Spleen (tissue), 11 donors: Measurements from ENCODE around the gene ANO1. TPM values are rescaled to one million over a fixed set of nuclear protein-coding genes. Genes with fewer than 3 reads are reported as not detected.

Experiments
- DNase-seq: peaks from one replicate; pipeline ENCODE4 v3.0.0-alpha.2; 2020
- H3K27ac ChIP-seq, 8 donors: fragments of 200-600 bp; sonication (generic) in 7 of 8; 1 replicate in 4 of 8; 2 replicates in 4 of 8; pipeline versions ENCODE4 v1.5.0 to v1.8.0; 2016 to 2021; ENCODE audit warnings: inconsistent platforms in 4 of 8, mild to moderate bottlenecking in 4 of 8, moderate library complexity in 1 of 8
- H3K27me3 ChIP-seq, 7 donors: fragments of 200-600 bp; sonication (generic) in 6 of 7; replicated peaks in 1 of 7; 1 replicate in 4 of 7; 2 replicates in 3 of 7; pipeline versions ENCODE4 v1.5.0 to v1.8.0; 2016 to 2021; ENCODE audit warnings: inconsistent platforms in 3 of 7, mild to moderate bottlenecking in 1 of 7
- H3K36me3 ChIP-seq, 6 donors: fragments of 200-600 bp; sonication (generic) in 5 of 6; 1 replicate in 4 of 6; 2 replicates in 2 of 6; pipeline versions ENCODE4 v1.5.0 to v1.8.0; 2016 to 2021; ENCODE audit warnings: inconsistent platforms in 2 of 6
- H3K4me1 ChIP-seq, 6 donors: fragments of 200-600 bp; sonication (generic) in 5 of 6; 1 replicate in 3 of 6; 2 replicates in 3 of 6; pipeline versions ENCODE4 v1.5.0 to v1.8.0; 2016 to 2021; ENCODE audit warnings: inconsistent platforms in 3 of 6
- H3K4me3 ChIP-seq, 8 donors: fragments of 200-600 bp; sonication (generic) in 7 of 8; 1 replicate in 4 of 8; 2 replicates in 4 of 8; pipeline versions ENCODE4 v1.5.0 to v1.8.0; 2016 to 2021; ENCODE audit warnings: inconsistent platforms in 4 of 8, mild to moderate bottlenecking in 4 of 8, moderate library complexity in 2 of 8
- H3K9me3 ChIP-seq, 8 donors: fragments of 200-600 bp; sonication (generic) in 7 of 8; 1 replicate in 4 of 8; 2 replicates in 4 of 8; pipeline versions ENCODE4 v1.5.0 to v1.8.0; 2016 to 2021; ENCODE audit warnings: inconsistent platforms in 4 of 8
- POLR2A ChIP-seq, 3 donors: fragments of 450-650 bp; IDR thresholded peaks; one replicate each; pipeline ENCODE4 v1.5.1; 2017; ENCODE audit warnings: antibody characterized with exemption in 3 of 3, mild to moderate bottlenecking in 1 of 3
- POLR2AphosphoS5 ChIP-seq, 3 donors: sonication (generic); formaldehyde crosslinking; IDR thresholded peaks; one replicate each; pipeline ENCODE4 v1.5.1; 2017; ENCODE audit warnings: antibody characterized with exemption in 3 of 3
- WGBS, 5 donors: extraction: QIAGEN DNeasy Blood & Tissue Kit in 3 of 5; methylation state at CpG; one replicate each; pipeline versions ENCODE4 v1.1.5 to v1.1.7; 2013 to 2018; 5-methylcytosine and 5-hydroxymethylcytosine counted together
- intact Hi-C: fragments of 100-400 bp; cut with DNase I; formaldehyde crosslinking; loops from one replicate; pipeline ENCODE4 v1.15.0; 2023; ENCODE audit warnings: low total_unique reads
- polyA plus RNA-seq, 3 donors: library from polyadenylated mRNA; stranded (reverse); fragments of 200-250 nt; gene quantifications; one replicate each; pipeline ENCODE4 v1.2.1, GENCODE V29; 2013
- total RNA-seq, 7 donors: library from RNA; depleted of rRNA in 3 of 7; stranded (reverse); fragments of >200 nt in 3 of 7; fragmentation: NEBNext Ultra II Directional in 4 of 7; extraction: Animal tissue kit (Norgen Biotek cat#: 25700) in 4 of 7; gene quantifications; one replicate each; pipeline versions ENCODE4 v1.1.0 to v1.2.1, GENCODE V29; 2016 to 2021
- TF ChIP-seq, protein P1 (sequence below), 11 experiments: fragments of 200-600 bp in 7 of 11; fragments of 450-650 bp in 4 of 11; sonication (generic) in 4 of 11; IDR thresholded peaks in 8 of 11; conservative IDR thresholded peaks in 3 of 11; 1 replicate in 7 of 11; 2 replicates in 4 of 11; pipeline versions ENCODE4 v1.4.0 to v1.8.0; 2016 to 2021; ENCODE audit warnings: antibody characterized with exemption in 11 of 11, inconsistent platforms in 4 of 11, mild to moderate bottlenecking in 1 of 11
- donor health status: healthy with polysubstance abuse.
- donor health status: DM: no; HTN: no; CAD: no; lungs with moderate emphysema.
- donor health status: DM: no; HTN: no; CAD: no.
- donor health status: Bipolar disorder and iron deficiency.
- donor health status: healthy.
- donor health status: DM: no; HTN: no; CAD: no.
- donor health status: DM: yes; HTN: yes; CAD: no.

The ANO1 gene
- total and polyA plus RNA-seq, 10 donors = 0.22 to 1.2 (median 0.62) TPM

GRCh38 chr11:70158757-70159389, 80.8 kb downstream of the ANO1 start:
- H3K36me3 ChIP-seq = no peaks in the 10 kb centered on the region
- no peak for TF ChIP-seq POLR2AphosphoS5 (IDR thresholded peaks at IDR 0.05)
- no peak for TF ChIP-seq POLR2A (IDR thresholded peaks at IDR 0.05)
- TF ChIP-seq, protein P1, sequence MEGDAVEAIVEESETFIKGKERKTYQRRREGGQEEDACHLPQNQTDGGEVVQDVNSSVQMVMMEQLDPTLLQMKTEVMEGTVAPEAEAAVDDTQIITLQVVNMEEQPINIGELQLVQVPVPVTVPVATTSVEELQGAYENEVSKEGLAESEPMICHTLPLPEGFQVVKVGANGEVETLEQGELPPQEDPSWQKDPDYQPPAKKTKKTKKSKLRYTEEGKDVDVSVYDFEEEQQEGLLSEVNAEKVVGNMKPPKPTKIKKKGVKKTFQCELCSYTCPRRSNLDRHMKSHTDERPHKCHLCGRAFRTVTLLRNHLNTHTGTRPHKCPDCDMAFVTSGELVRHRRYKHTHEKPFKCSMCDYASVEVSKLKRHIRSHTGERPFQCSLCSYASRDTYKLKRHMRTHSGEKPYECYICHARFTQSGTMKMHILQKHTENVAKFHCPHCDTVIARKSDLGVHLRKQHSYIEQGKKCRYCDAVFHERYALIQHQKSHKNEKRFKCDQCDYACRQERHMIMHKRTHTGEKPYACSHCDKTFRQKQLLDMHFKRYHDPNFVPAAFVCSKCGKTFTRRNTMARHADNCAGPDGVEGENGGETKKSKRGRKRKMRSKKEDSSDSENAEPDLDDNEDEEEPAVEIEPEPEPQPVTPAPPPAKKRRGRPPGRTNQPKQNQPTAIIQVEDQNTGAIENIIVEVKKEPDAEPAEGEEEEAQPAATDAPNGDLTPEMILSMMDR (IDR thresholded peaks at IDR 0.05 in 8 of 11, conservative IDR thresholded peaks at IDR 0.05 in 3 of 11) = no peak
- intact Hi-C loops = no loop called here
- peaks cover 0 to 23% (median 0%) of the 10 kb centered on the region in 7 donors for H3K27me3 ChIP-seq
- 83 to 93% (median 84%) methylated on average over 7 to 14 of the region's 14 CpGs for WGBS, 5 donors
- no peaks in the 10 kb centered on the region for H3K4me1 ChIP-seq
- DNase-seq = no peak
- H3K4me3 ChIP-seq = no peak overlapping the region
- peaks cover 0 to 3% (median 0%) of the 10 kb centered on the region in 8 donors for H3K9me3 ChIP-seq
- no peak overlapping the region for H3K27ac ChIP-seq

GRCh38 chr11:70159627-70160570, 81.8 kb downstream of the ANO1 start:
- no peak for DNase-seq
- Histone ChIP-seq H3K36me3 (no peaks in the 10 kb centered on the region), H3K27me3 (peaks cover 0 to 23% (median 0%) of the 10 kb centered on the region in 7 donors), H3K4me1 (no peaks in the 10 kb centered on the region), H3K4me3 (no peak overlapping the region), H3K9me3 (peaks cover 0 to 3% (median 0%) of the 10 kb centered on the region in 8 donors), H3K27ac (no peak overlapping the region)
- WGBS, 5 donors = 71 to 75% (median 74%) methylated on average over 18 to 24 of the region's 24 CpGs
- intact Hi-C loops = no loop called here
- TF ChIP-seq, protein P1 (IDR thresholded peaks at IDR 0.05 in 8 of 11, conservative IDR thresholded peaks at IDR 0.05 in 3 of 11) = no peak
- TF ChIP-seq POLR2A (IDR thresholded peaks at IDR 0.05) (no peak), POLR2AphosphoS5 (IDR thresholded peaks at IDR 0.05) (no peak)

DNA sequence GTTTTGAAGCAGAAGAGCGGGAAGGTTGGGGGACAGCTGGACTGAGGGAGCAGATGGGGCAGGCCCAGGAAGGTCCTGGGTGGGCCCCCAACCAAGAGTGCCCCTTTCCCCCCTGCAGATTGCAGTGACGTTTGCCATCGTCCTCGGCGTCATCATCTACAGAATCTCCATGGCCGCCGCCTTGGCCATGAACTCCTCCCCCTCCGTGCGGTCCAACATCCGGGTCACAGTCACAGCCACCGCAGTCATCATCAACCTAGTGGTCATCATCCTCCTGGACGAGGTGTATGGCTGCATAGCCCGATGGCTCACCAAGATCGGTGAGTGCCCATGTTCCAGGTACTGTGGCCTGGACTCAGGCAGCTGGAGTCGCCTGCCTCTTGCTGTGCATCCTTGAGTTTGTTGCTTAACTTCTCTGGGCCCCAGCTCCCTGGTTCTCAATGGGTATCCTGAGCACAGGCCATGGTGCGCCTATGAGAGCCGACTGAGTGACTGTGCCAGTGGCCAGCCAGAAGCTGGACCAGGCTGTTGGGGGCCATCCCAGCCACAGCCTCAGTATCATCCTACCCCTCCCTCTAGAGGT, 83.0 kb downstream of the ANO1 start:
- intact Hi-C loops = no loop called here
- TF ChIP-seq POLR2A (IDR thresholded peaks at IDR 0.05) (no peak), POLR2AphosphoS5 (IDR thresholded peaks at IDR 0.05) (no peak)
- TF ChIP-seq, protein P1 (IDR thresholded peaks at IDR 0.05 in 8 of 11, conservative IDR thresholded peaks at IDR 0.05 in 3 of 11) = no peak
- Histone ChIP-seq H3K9me3 (peaks cover 0 to 3% (median 0%) of the 10 kb centered on the region in 8 donors), H3K36me3 (no peaks in the 10 kb centered on the region), H3K27ac (no peak overlapping the region), H3K27me3 (peaks cover 0 to 29% (median 0%) of the 10 kb centered on the region in 7 donors), H3K4me1 (no peaks in the 10 kb centered on the region), H3K4me3 (no peak overlapping the region)
- 88 to 94% (median 92%) methylated on average over 16 to 17 of the region's 17 CpGs for WGBS, 5 donors
- no peak for DNase-seq
